GM12878 (cell line): ENCODE data around the gene LPIN2. TPM values are rescaled to one million over a fixed set of nuclear protein-coding genes. Genes with fewer than 3 reads are reported as not detected.
A peak's percentile ranks its signal among the peaks of the same experiment; 100 is the strongest.

Experiments
- ATF2 ChIP-seq: IDR thresholded peaks from 2 replicates; pipeline ENCODE4 v1.6.1; 2012; ENCODE audit warnings: low read length, inconsistent platforms
- CHD4 ChIP-seq: fragments of 200-600 bp; sonication (generic); IDR thresholded peaks from 2 replicates; pipeline ENCODE4 v1.6.1; 2016; ENCODE audit warnings: mild to moderate bottlenecking
- EGR1 ChIP-seq, 2 experiments: IDR thresholded peaks; 1 replicate in 1 of 2; 2 replicates in 1 of 2; pipeline ENCODE4 v1.6.1; 2011 to 2012; ENCODE audit warnings: low read depth in 2 of 2, low read length in 2 of 2, borderline replicate concordance in 1 of 2, mild to moderate bottlenecking in 1 of 2, moderate library complexity in 1 of 2
- HDAC2 ChIP-seq: fragments of 200-600 bp; sonication (generic); IDR thresholded peaks from 2 replicates; pipeline ENCODE4 v1.6.1; 2017
- HDAC6 ChIP-seq: fragments of 200-600 bp; sonication (generic); IDR thresholded peaks from one replicate; pipeline ENCODE4 v1.8.0; 2017; ENCODE audit warnings: antibody characterized with exemption; ENCODE audit not compliant: unreplicated experiment
- IKZF2 ChIP-seq, 2 experiments: fragments of 450-650 bp; IDR thresholded peaks; 2 replicates each; pipeline ENCODE4 v1.6.1; 2017; ENCODE audit warnings: mild to moderate bottlenecking in 2 of 2, moderate library complexity in 2 of 2
- IRF3 ChIP-seq: fragments of 450-650 bp; IDR thresholded peaks from 2 replicates; pipeline ENCODE4 v1.6.1; 2014; ENCODE audit warnings: mild to moderate bottlenecking
- JUNB ChIP-seq: IDR thresholded peaks from 2 replicates; pipeline ENCODE4 v1.6.1; 2016; ENCODE audit warnings: antibody characterized with exemption, mild to moderate bottlenecking
- KLF5 ChIP-seq: fragments of 450-650 bp; IDR thresholded peaks from 2 replicates; pipeline ENCODE4 v1.6.1; 2014; ENCODE audit warnings: mild to moderate bottlenecking; ENCODE audit not compliant: partially characterized antibody
- MEF2B ChIP-seq: fragments of 450-650 bp; IDR thresholded peaks from 2 replicates; pipeline ENCODE4 v1.6.1; 2018; ENCODE audit warnings: mild to moderate bottlenecking, moderate library complexity; ENCODE audit not compliant: partially characterized antibody, poor library complexity, severe bottlenecking
- MXI1 ChIP-seq: fragments of 150-350 bp; IDR thresholded peaks from 2 replicates; pipeline ENCODE4 v1.6.1; 2011; ENCODE audit warnings: low read depth, mild to moderate bottlenecking, inconsistent platforms, low read length, improper control_type of control experiment
- MYB ChIP-seq: fragments of 150-350 bp; IDR thresholded peaks from 2 replicates; pipeline ENCODE4 v1.6.1; 2014; ENCODE audit warnings: mild to moderate bottlenecking, low read depth, low read length, borderline replicate concordance
- PAX8 ChIP-seq: fragments of 450-650 bp; IDR thresholded peaks from 2 replicates; pipeline ENCODE4 v1.6.1; 2017; ENCODE audit warnings: mild to moderate bottlenecking, moderate library complexity
- POU2F2 ChIP-seq: IDR thresholded peaks from 3 replicates; pipeline ENCODE4 v1.6.1; 2011; ENCODE audit warnings: low read depth, mild to moderate bottlenecking, low read length, borderline replicate concordance
- RFX5 ChIP-seq: IDR thresholded peaks from 2 replicates; pipeline ENCODE4 v1.6.1; 2011; ENCODE audit warnings: low read depth, low read length, improper control_type of control experiment
- SIX5 ChIP-seq: IDR thresholded peaks from 2 replicates; pipeline ENCODE4 v1.6.1; 2011; ENCODE audit warnings: mild to moderate bottlenecking, low read depth, low read length, moderate library complexity; ENCODE audit not compliant: severe bottlenecking
- SKIL ChIP-seq: fragments of 450-650 bp; IDR thresholded peaks from 2 replicates; pipeline ENCODE4 v1.6.1; 2017; ENCODE audit warnings: mild to moderate bottlenecking, low read depth, inconsistent platforms; ENCODE audit not compliant: poor library complexity, severe bottlenecking
- SMAD1 ChIP-seq: fragments of 450-650 bp; IDR thresholded peaks from 2 replicates; pipeline ENCODE4 v1.6.1; 2018; ENCODE audit warnings: mild to moderate bottlenecking, low read depth; ENCODE audit not compliant: partially characterized antibody
- SMC3 ChIP-seq: IDR thresholded peaks from 2 replicates; pipeline ENCODE4 v1.6.1; 2011; ENCODE audit warnings: low read length, improper control_type of control experiment, borderline replicate concordance
- SPI1 ChIP-seq: IDR thresholded peaks from 2 replicates; pipeline ENCODE4 v1.6.1; 2011; ENCODE audit warnings: low read depth, mild to moderate bottlenecking, low read length, moderate library complexity, borderline replicate concordance; ENCODE audit not compliant: insufficient read depth
- STAT3 ChIP-seq: IDR thresholded peaks from 2 replicates; pipeline ENCODE4 v1.6.1; 2011; ENCODE audit warnings: low read depth, low read length, improper control_type of control experiment
- SUPT20H ChIP-seq: IDR thresholded peaks from 2 replicates; pipeline ENCODE4 v1.6.1; 2011; ENCODE audit warnings: low read depth, mild to moderate bottlenecking, low read length, moderate library complexity, borderline replicate concordance; ENCODE audit not compliant: control insufficient read depth
- TCF7 ChIP-seq: IDR thresholded peaks from 2 replicates; pipeline ENCODE4 v1.6.1; 2014; ENCODE audit warnings: antibody characterized with exemption, borderline replicate concordance
- YBX1 ChIP-seq: fragments of 450-650 bp; IDR thresholded peaks from 2 replicates; pipeline ENCODE4 v1.6.1; 2016; ENCODE audit warnings: antibody characterized with exemption
- ZNF207 ChIP-seq: fragments of 450-650 bp; IDR thresholded peaks from 2 replicates; pipeline ENCODE4 v1.6.1; 2014; ENCODE audit warnings: antibody characterized with exemption, mild to moderate bottlenecking, borderline replicate concordance
- ZNF274 ChIP-seq: IDR thresholded peaks from one replicate; pipeline ENCODE4 v1.8.0; 2011; ENCODE audit not compliant: insufficient read length, insufficient read depth
- ZSCAN29 ChIP-seq: fragments of 450-650 bp; IDR thresholded peaks from 2 replicates; pipeline ENCODE4 v1.6.1; 2017; ENCODE audit warnings: mild to moderate bottlenecking, moderate library complexity
- polyA plus RNA-seq, 11 experiments: library from polyadenylated mRNA; depleted of rRNA in 4 of 11; unstranded in 6 of 11; stranded (reverse) in 5 of 11; fragments of >200 nt; fragmentation: Nextera tagmentation in 4 of 11; fragmentation: Illumina TruSeq in 1 of 11; extraction: Ambion mirVana in 4 of 11; extraction: Trizol in 1 of 11; gene quantifications; 1 replicate in 1 of 11; 2 replicates in 10 of 11; pipeline versions ENCODE4 v1.2.1 to v1.2.3, GENCODE V29; 2011 to 2016; ENCODE audit warnings: inconsistent platforms in 2 of 11, missing spikeins in 2 of 11, low read depth in 1 of 11
- total RNA-seq, 4 experiments: library from RNA; depleted of rRNA in 3 of 4; stranded (reverse); fragments of >200 nt in 3 of 4; fragmentation: Illumina TruSeq in 1 of 4; extraction: Trizol in 1 of 4; gene quantifications; 2 replicates each; pipeline versions ENCODE4 v1.2.1 to v1.2.3, GENCODE V29; 2013 to 2021

The LPIN2 gene
- total and polyA plus RNA-seq, 10 of the 15 experiments (the other 5 are each of a cell fraction or from before 2014, with no cell fraction given) = 4.1 to 28.0 (median 15.9) TPM

GRCh38 chr18:2971741-2972552 is 41.0 kb downstream of the LPIN2 start (continued):
- no peak for TF ChIP-seq IRF3
- TF ChIP-seq ZNF207 = no peak
- no peak for TF ChIP-seq SUPT20H
- TF ChIP-seq JUNB = peak; percentile 30; the same call in 1 of the 2 replicates
- no peak for TF ChIP-seq SIX5
- TF ChIP-seq SPI1 = peak; percentile 68; the same call in 1 of the 2 replicates
- TF ChIP-seq YBX1 = no peak
- peak; percentile 70 for TF ChIP-seq SMAD1
- TF ChIP-seq ZSCAN29 = no peak
- TF ChIP-seq MXI1 = no peak
- no peak for TF ChIP-seq EGR1 (IDR thresholded peaks at IDR 0.05; ENCODE audit: borderline replicate concordance in 1 of 2, low read depth in 2 of 2, low read length in 2 of 2)
- TF ChIP-seq RFX5 = no peak
- no peak for TF ChIP-seq TCF7
- TF ChIP-seq IKZF2 (IDR thresholded peaks at IDR 0.05) = peak; percentile 73 to 78
- TF ChIP-seq STAT3 = 0 out of 2 replicates have a peak, but pooled peaks have one; percentile 27
- TF ChIP-seq HDAC2 = no peak
- no peak for TF ChIP-seq PAX8
- no peak for TF ChIP-seq MYB
- peak; percentile 59 for TF ChIP-seq ATF2
- TF ChIP-seq MEF2B = peak; percentile 81
- no peak for TF ChIP-seq ZNF274
- peak; percentile 65 for TF ChIP-seq SKIL
- no peak for TF ChIP-seq CHD4
- TF ChIP-seq SMC3 = no peak
- TF ChIP-seq HDAC6 = no peak
- peak; percentile 29; the same call in 1 of the 3 replicates for TF ChIP-seq POU2F2
- TF ChIP-seq KLF5 = no peak
